Ovary (tissue), 3 donors: ENCODE measurements around the gene GUF1.

Experiments
- CTCF ChIP-seq, 3 donors: fragments of 450-650 bp in 2 of 3; fragments of 200-600 bp in 1 of 3; IDR thresholded peaks; one replicate each; pipeline versions ENCODE4 v1.5.1 to v1.8.0; 2016 to 2022; ENCODE audit warnings: antibody characterized with exemption in 3 of 3, mild to moderate bottlenecking in 1 of 3
- EP300 ChIP-seq: sonication (generic); formaldehyde crosslinking; IDR thresholded peaks from one replicate; pipeline ENCODE4 v1.6.1; 2017; ENCODE audit warnings: antibody characterized with exemption
- POLR2A ChIP-seq: fragments of 450-650 bp; IDR thresholded peaks from one replicate; pipeline ENCODE4 v1.6.1; 2017; ENCODE audit warnings: antibody characterized with exemption, mild to moderate bottlenecking, moderate library complexity
- donor health status: DM: no; HTN: no; CAD: no.

GRCh38 chr4:44668526-44668925, 9.7 kb upstream of the GUF1 start:
- TF ChIP-seq CTCF (IDR thresholded peaks at IDR 0.05) (no peak), EP300 (no peak), POLR2A (no peak)
